ENCODE results near the gene SRRM1.
A peak's percentile ranks its signal among the peaks of the same experiment; 100 is the strongest.

Gene SRRM1

GRCh38 chr1:24632832-24633175, 10.3 kb upstream of the SRRM1 start:
- H3K4me3 ChIP-seq (ENCODE audit: low read depth, low read length) = no peak overlapping the region
- TF ChIP-seq CTCF (IDR thresholded peaks at IDR 0.05; ENCODE audit: insufficient read depth, low read depth, low read length, missing control alignments) = no peak
- DNase-seq (ENCODE audit: low read depth) = no peak

GRCh38 chr1:24635195-24635843, 7.8 kb upstream of the SRRM1 start:
- H3K4me3 ChIP-seq (ENCODE audit: low read depth, low read length) = no peak overlapping the region
- DNase-seq (ENCODE audit: low read depth) = peak; percentile 63
- TF ChIP-seq CTCF (IDR thresholded peaks at IDR 0.05; ENCODE audit: insufficient read depth, low read depth, low read length, missing control alignments) = peak; percentile 46

- no peak for DNase-seq (ENCODE audit: low read depth)
- no peak overlapping the region for H3K4me3 ChIP-seq (ENCODE audit: low read depth, low read length)
- TF ChIP-seq CTCF (IDR thresholded peaks at IDR 0.05; ENCODE audit: insufficient read depth, low read depth, low read length, missing control alignments) = no peak
Observed at GRCh38 chr1:24636661-24637357, 6.3 kb upstream of the SRRM1 start.

GRCh38 chr1:24639094-24639493, 4.0 kb upstream of the SRRM1 start:
- no peak overlapping the region for H3K4me3 ChIP-seq (ENCODE audit: low read depth, low read length)
- no peak for TF ChIP-seq CTCF (IDR thresholded peaks at IDR 0.05; ENCODE audit: insufficient read depth, low read depth, low read length, missing control alignments)
- DNase-seq (ENCODE audit: low read depth) = no peak

GRCh38 chr1:24639881-24640280, 3.2 kb upstream of the SRRM1 start:
- DNase-seq (ENCODE audit: low read depth) = no peak
- TF ChIP-seq CTCF (IDR thresholded peaks at IDR 0.05; ENCODE audit: insufficient read depth, low read depth, low read length, missing control alignments) = no peak
- H3K4me3 ChIP-seq (ENCODE audit: low read depth, low read length) = no peak overlapping the region

- TF ChIP-seq CTCF (IDR thresholded peaks at IDR 0.05; ENCODE audit: insufficient read depth, low read depth, low read length, missing control alignments) = no peak
- H3K4me3 ChIP-seq (ENCODE audit: low read depth, low read length) = no peak overlapping the region
- no peak for DNase-seq (ENCODE audit: low read depth)
Observed at GRCh38 chr1:24640288-24640687, 2.8 kb upstream of the SRRM1 start.

All from GM12865 (cell line).